ENCODE results near the gene DPH6.

Gene DPH6

DNA sequence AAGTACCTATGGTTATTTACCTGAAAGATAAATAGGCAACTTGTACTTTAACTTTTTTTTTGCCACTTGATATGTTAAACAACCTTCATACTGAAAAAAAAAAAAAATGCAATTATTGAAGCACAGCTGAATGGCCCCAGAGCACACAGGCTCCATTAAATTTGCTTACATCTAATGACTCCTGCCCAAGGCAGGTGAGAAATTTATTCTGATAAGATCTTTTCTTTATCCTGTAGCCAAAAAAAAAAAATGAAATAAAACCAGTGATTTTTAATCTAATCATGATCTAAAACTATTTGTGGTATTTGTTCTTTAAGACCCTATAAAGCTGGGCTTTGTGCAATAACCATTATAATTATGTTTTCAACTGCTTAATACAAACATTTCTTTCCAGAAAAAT is 115.7 kb downstream of the DPH6 start:
- ChIA-PET POLR2A (no interaction called here), CTCF (interaction anchor here (2.1 kb wide), 1 partner anchor 14 kb away, joined by 10 read pairs; no protein-coding TSS in a partner anchor)
- TF ChIP-seq, protein P1, sequence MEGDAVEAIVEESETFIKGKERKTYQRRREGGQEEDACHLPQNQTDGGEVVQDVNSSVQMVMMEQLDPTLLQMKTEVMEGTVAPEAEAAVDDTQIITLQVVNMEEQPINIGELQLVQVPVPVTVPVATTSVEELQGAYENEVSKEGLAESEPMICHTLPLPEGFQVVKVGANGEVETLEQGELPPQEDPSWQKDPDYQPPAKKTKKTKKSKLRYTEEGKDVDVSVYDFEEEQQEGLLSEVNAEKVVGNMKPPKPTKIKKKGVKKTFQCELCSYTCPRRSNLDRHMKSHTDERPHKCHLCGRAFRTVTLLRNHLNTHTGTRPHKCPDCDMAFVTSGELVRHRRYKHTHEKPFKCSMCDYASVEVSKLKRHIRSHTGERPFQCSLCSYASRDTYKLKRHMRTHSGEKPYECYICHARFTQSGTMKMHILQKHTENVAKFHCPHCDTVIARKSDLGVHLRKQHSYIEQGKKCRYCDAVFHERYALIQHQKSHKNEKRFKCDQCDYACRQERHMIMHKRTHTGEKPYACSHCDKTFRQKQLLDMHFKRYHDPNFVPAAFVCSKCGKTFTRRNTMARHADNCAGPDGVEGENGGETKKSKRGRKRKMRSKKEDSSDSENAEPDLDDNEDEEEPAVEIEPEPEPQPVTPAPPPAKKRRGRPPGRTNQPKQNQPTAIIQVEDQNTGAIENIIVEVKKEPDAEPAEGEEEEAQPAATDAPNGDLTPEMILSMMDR (IDR thresholded peaks at IDR 0.05; ENCODE audit: control extremely low read depth, extremely low read depth, low read depth, missing control alignments) = no peak
- DNase-seq (ENCODE audit: extremely low spot score) = no peak

DNA sequence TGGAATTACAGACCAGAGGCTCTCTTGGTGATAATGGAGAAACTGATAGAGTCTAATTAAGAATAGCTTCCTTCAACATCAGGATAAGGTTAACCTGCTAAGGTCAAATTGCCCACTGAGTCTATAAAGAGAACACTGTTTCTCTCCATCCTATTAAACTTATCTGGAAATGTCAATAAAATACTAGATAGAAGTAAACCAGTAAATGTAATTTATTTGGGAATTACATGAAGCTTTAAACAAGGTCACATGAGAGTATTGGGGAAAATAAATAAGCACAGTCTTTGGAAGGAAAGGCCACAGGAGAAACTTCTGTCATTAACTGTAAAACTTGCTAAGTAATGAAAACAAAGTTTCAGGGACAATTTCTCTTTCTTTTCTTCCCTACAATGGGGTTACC is 118.5 kb downstream of the DPH6 start:
- POLR2A ChIA-PET = no interaction called here
- CTCF ChIA-PET = interaction anchor here (2.9 kb wide), 1 partner anchor 17 kb away, joined by 14 read pairs; no protein-coding TSS in a partner anchor
- TF ChIP-seq, protein P1 (IDR thresholded peaks at IDR 0.05; ENCODE audit: control extremely low read depth, extremely low read depth, low read depth, missing control alignments) = no peak
- DNase-seq (ENCODE audit: extremely low spot score) = no peak

DNA sequence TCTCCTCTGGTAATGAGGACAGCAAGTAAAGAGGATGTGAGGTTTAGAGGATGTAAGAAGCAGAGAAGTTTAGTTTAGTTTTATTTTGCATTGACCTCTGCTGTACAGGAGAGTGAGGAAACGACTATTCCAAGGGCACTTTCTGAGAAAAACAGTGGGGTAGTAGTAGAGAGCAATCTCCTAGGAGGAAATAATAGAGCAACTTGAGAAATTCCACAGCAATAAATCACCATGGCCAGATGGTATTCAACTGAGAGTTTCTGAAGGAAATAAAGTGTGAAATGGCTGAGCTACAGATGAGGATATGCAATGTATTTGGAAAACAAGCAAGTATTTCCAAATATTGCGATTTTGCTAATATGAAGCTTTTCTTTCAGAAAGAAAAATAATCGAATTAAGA is 118.9 kb downstream of the DPH6 start:
- TF ChIP-seq, protein P1 (IDR thresholded peaks at IDR 0.05; ENCODE audit: control extremely low read depth, extremely low read depth, low read depth, missing control alignments) = no peak
- no peak for DNase-seq (ENCODE audit: extremely low spot score)
- CTCF ChIA-PET = interaction anchor here (2.9 kb wide), 1 partner anchor 17 kb away, joined by 14 read pairs; no protein-coding TSS in a partner anchor
- POLR2A ChIA-PET = no interaction called here

DNA sequence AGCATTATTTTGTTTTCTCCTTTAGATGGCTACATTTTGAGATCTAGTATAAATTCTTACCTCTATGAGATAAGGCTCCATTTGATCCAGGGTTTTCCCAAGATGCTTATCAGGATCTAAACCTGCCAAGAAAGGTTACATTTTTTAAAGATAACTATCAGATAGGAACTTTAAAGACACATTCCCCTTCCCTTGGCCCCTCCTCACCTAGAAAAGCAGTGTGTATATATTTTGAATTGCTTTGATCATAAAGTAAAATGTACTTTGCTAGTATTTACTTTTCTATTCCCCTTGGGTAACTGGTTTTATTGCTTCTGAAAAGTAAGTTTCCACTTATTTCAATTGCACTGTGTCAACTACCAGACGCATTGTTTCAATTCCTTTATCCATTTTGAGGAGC is 135.2 kb downstream of the DPH6 start:
- DNase-seq (ENCODE audit: extremely low spot score) = no peak
- TF ChIP-seq, protein P1 (IDR thresholded peaks at IDR 0.05; ENCODE audit: control extremely low read depth, extremely low read depth, low read depth, missing control alignments) = no peak
- ChIA-PET CTCF (no interaction called here), POLR2A (no interaction called here)

DNA sequence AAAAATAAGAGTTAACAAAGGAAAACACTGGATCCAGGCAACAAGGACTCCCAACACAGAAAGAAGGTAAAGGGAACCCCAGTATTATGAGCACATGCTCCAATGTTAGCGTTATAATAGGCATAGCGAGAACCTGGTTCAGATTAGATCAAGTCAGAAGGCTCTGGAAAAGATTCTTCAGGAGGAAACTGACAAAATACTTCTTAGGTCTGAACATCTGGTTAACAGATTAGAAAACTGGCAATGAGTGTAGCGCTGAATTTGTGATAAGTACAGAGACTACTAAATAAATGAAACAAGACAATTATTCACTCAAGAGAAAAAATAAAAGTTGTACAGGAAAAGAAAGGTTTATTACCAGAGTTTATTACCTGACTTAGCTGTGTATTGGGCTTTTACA is 146.1 kb downstream of the DPH6 start:
- TF ChIP-seq, protein P1 (IDR thresholded peaks at IDR 0.05; ENCODE audit: control extremely low read depth, extremely low read depth, low read depth, missing control alignments) = no peak
- CTCF ChIA-PET = no interaction called here
- POLR2A ChIA-PET = no interaction called here
- no peak for DNase-seq (ENCODE audit: extremely low spot score)

DNA sequence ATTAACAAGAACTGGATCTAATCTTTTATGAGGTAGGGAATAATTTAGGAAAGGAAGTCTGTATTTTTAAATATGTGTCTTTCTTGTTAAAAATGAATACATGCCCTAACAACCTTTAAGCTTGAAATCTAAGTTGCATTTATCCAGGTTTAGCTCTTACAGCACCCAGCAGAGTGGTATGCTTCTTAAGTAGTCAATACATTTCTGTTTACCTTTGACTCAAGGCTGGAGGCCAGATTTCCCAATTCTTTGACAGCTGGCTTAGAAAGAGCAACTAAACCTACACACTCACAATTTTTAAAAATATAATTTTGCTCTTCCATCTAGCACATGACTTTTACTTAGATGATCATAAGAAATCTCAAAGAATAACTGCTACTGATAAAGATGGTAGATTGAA is 148.9 kb downstream of the DPH6 start:
- no peak for DNase-seq (ENCODE audit: extremely low spot score)
- POLR2A ChIA-PET = no interaction called here
- TF ChIP-seq, protein P1 (IDR thresholded peaks at IDR 0.05; ENCODE audit: control extremely low read depth, extremely low read depth, low read depth, missing control alignments) = no peak
- CTCF ChIA-PET = interaction anchor here (3.0 kb wide), 1 partner anchor 47 kb away, joined by 12 read pairs; no protein-coding TSS in a partner anchor

DNA sequence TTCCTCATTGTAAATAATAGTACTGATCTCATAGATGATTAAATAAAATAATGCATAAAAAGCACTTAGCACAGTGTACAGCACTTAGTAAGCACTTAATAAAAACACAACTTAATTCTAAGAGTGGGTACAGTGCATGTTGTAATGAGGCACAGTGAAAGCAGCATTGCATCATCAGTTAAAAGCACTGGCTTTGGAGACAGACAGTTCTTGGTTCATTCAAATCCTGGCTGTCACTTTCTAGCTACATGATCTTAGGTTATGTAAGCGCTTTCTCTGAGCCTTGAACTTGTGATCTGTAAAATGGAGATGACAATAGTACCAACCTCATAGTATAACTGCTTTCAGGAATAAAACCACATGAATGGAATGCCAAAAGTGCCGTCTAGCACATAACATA is 151.5 kb downstream of the DPH6 start:
- POLR2A ChIA-PET = no interaction called here
- TF ChIP-seq, protein P1 (IDR thresholded peaks at IDR 0.05; ENCODE audit: control extremely low read depth, extremely low read depth, low read depth, missing control alignments) = no peak
- CTCF ChIA-PET = interaction anchor here (1.0 kb wide), 1 partner anchor 24 kb away, joined by 3 read pairs; no protein-coding TSS in a partner anchor
- DNase-seq (ENCODE audit: extremely low spot score) = no peak
